Thoracic aorta (tissue), 2 donors: ENCODE measurements around the gene SNX7. TPM values are rescaled to one million over a fixed set of nuclear protein-coding genes. Genes with fewer than 3 reads are reported as not detected.

Experiments used
- ATAC-seq: fragments of 150-250 bp; one replicate; pipeline ENCODE4 v1.8.0; 2017; ENCODE audit warnings: low read depth; ENCODE audit not compliant: insufficient number of reproducible peaks, low FRiP score
- DNase-seq: peaks from one replicate; pipeline ENCODE4 v3.0.0-alpha.2; 2020; ENCODE audit warnings: low spot score
- H3K27ac ChIP-seq, 2 donors: fragments of 200-600 bp; sonication (generic); 1 replicate in 1 of 2; 2 replicates in 1 of 2; pipeline ENCODE4 v1.5.1; 2016; ENCODE audit warnings: mild to moderate bottlenecking in 2 of 2, moderate library complexity in 2 of 2
- H3K27me3 ChIP-seq: fragments of 200-600 bp; sonication (generic); replicated peaks from 2 replicates; pipeline ENCODE4 v1.6.0; 2016; ENCODE audit warnings: mild to moderate bottlenecking; ENCODE audit not compliant: insufficient read depth
- H3K36me3 ChIP-seq: fragments of 200-600 bp; sonication (generic); one replicate; pipeline ENCODE4 v1.5.1; 2016
- H3K4me1 ChIP-seq, 2 donors: fragments of 200-600 bp; sonication (generic); 1 replicate in 1 of 2; 2 replicates in 1 of 2; pipeline versions ENCODE4 v1.5.1 to v1.6.0; 2016; ENCODE audit warnings: low read depth in 2 of 2, mild to moderate bottlenecking in 1 of 2; ENCODE audit not compliant: control insufficient read depth in 1 of 2
- H3K4me3 ChIP-seq: fragments of 200-600 bp; sonication (generic); 2 replicates; pipeline ENCODE4 v1.5.1; 2016; ENCODE audit warnings: mild to moderate bottlenecking
- H3K9me3 ChIP-seq: fragments of 200-600 bp; sonication (generic); 2 replicates; pipeline ENCODE4 v1.5.1; 2016
- CTCF ChIP-seq: fragments of 200-600 bp; sonication (generic); IDR thresholded peaks from one replicate; pipeline ENCODE4 v1.5.1; 2019; ENCODE audit warnings: antibody characterized with exemption
- total RNA-seq, 2 donors: library from RNA; depleted of rRNA; stranded (reverse); fragments of >200 nt; gene quantifications; one replicate each; pipeline versions ENCODE4 v1.1.0 to v1.2.3, GENCODE V29; 2016

Gene SNX7
- total RNA-seq, 2 donors from 2014 or later, result 27.8 to 38.6 TPM

- no peak overlapping the region for H3K4me3 ChIP-seq
- no peaks in the 10 kb centered on the region for H3K27me3 ChIP-seq
- no peak overlapping the region for H3K27ac ChIP-seq
- ATAC-seq (no peak), DNase-seq (no peak)
- peaks cover 4% of the 10 kb centered on the region in 2 donors for H3K4me1 ChIP-seq
- no peaks in the 10 kb centered on the region for H3K9me3 ChIP-seq
- no peak for TF ChIP-seq CTCF
- H3K36me3 ChIP-seq, result no peaks in the 10 kb centered on the region
Measured at GRCh38 chr1:98737835-98738234, 76.3 kb downstream of the SNX7 start.

DNA sequence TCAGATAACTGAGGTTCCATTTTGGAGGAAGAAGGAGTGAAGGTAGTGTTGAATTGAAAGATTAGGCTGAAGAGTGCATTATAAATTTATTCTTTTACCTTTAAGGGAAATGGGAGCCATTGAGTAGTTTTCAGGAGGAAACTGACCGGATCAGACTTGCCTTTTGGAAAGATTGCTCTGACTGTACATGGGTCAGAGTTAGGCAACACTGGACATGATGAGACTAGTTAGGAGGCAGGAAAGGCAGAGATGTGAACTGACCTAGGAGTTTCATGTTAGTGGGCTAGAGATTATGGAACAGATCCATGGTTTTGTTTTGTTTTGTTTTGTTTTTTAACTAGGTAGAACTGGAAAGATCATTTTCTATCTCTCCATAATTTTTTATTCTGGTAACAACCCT is 78.2 kb downstream of the SNX7 start:
- ATAC-seq (no peak), DNase-seq (no peak)
- Histone ChIP-seq H3K9me3 (no peaks in the 10 kb centered on the region), H3K36me3 (no peaks in the 10 kb centered on the region), H3K4me1 (peaks cover 0 to 5% of the 10 kb centered on the region in 2 donors), H3K27ac (no peak overlapping the region), H3K4me3 (no peak overlapping the region), H3K27me3 (no peaks in the 10 kb centered on the region)
- TF ChIP-seq CTCF, result no peak

- Histone ChIP-seq H3K27ac (no peak overlapping the region), H3K9me3 (no peaks in the 10 kb centered on the region), H3K4me1 (peaks cover 0 to 5% of the 10 kb centered on the region in 2 donors), H3K27me3 (no peaks in the 10 kb centered on the region), H3K36me3 (no peaks in the 10 kb centered on the region), H3K4me3 (no peak overlapping the region)
- DNase-seq (no peak), ATAC-seq (no peak)
- no peak for TF ChIP-seq CTCF
Measured at GRCh38 chr1:98741164-98741563, 79.6 kb downstream of the SNX7 start.

- no peaks in the 10 kb centered on the region for H3K36me3 ChIP-seq
- DNase-seq (no peak), ATAC-seq (no peak)
- H3K27me3 ChIP-seq, result no peaks in the 10 kb centered on the region
- H3K4me3 ChIP-seq, result no peak overlapping the region
- H3K27ac ChIP-seq, result no peak overlapping the region
- no peaks in the 10 kb centered on the region for H3K4me1 ChIP-seq
- TF ChIP-seq CTCF, result no peak
- no peaks in the 10 kb centered on the region for H3K9me3 ChIP-seq
Measured at GRCh38 chr1:98749152-98749756, 87.7 kb downstream of the SNX7 start.

DNA sequence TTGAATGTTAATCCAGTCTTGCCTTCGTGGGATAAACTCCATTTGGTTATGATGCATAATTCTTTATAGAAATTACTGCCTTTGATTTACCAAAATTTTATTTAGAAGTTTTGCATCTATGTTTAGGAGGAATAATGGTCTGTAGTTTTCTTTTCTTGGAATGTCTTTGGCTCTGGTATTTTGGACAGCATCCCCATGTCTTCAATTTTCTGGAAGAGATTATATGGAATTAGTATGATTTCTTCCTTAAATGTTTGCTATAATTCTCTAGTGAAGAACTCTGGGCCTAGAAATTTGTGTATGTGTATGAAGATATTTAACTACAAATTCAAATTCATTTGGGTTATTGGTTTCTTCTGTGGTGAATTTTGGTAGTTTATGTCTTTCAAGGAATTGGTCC is 92.7 kb downstream of the SNX7 start:
- DNase-seq (no peak), ATAC-seq (no peak)
- Histone ChIP-seq H3K4me3 (no peak overlapping the region), H3K9me3 (no peaks in the 10 kb centered on the region), H3K36me3 (no peaks in the 10 kb centered on the region), H3K27me3 (no peaks in the 10 kb centered on the region), H3K4me1 (no peaks in the 10 kb centered on the region), H3K27ac (no peak overlapping the region)
- TF ChIP-seq CTCF, result no peak
